SK-N-SH treated with all-trans-retinoic acid at 6 μM for 48 hours (cell line): ENCODE measurements around the gene DGKG.

Source experiments
- ATAC-seq: fragments of 200-7000 bp; cut with Tn5 transposase; 3 replicates; pipeline ENCODE4 v1.9.1; 2020; ENCODE audit warnings: mild to moderate bottlenecking, moderate library complexity
- ARNTL ChIP-seq: fragments of 450-650 bp; formaldehyde crosslinking; IDR thresholded peaks from 2 replicates; pipeline ENCODE4 v1.5.0; 2020; ENCODE audit warnings: low read depth, mild to moderate bottlenecking, moderate library complexity, borderline replicate concordance
- BACH2 ChIP-seq: fragments of 250-450 bp; sonication (Bioruptor Pico); IDR thresholded peaks from 2 replicates; pipeline ENCODE4 v1.9.0; 2021; ENCODE audit warnings: mild to moderate bottlenecking, borderline replicate concordance
- CREB5 ChIP-seq: fragments of 250-450 bp; sonication (Bioruptor Pico); IDR thresholded peaks from 2 replicates; pipeline ENCODE4 v1.5.1; 2020; ENCODE audit warnings: low read depth, mild to moderate bottlenecking, moderate library complexity
- CSDC2 ChIP-seq: fragments of 250-450 bp; sonication (Bioruptor Pico); IDR thresholded peaks from 2 replicates; pipeline ENCODE4 v1.5.0; 2020; ENCODE audit warnings: mild to moderate bottlenecking, moderate library complexity
- CSRNP3 ChIP-seq: fragments of 250-450 bp; sonication (Bioruptor Pico); IDR thresholded peaks from 2 replicates; pipeline ENCODE4 v1.5.1; 2021; ENCODE audit warnings: mild to moderate bottlenecking, moderate library complexity
- ESRRG ChIP-seq: fragments of 250-450 bp; sonication (Bioruptor Pico); IDR thresholded peaks from 2 replicates; pipeline ENCODE4 v1.6.1; 2021; ENCODE audit warnings: mild to moderate bottlenecking
- GLIS3 ChIP-seq: fragments of 250-450 bp; sonication (Bioruptor Pico); IDR thresholded peaks from 2 replicates; pipeline ENCODE4 v1.5.0; 2020; ENCODE audit warnings: mild to moderate bottlenecking, moderate library complexity
- ISL1 ChIP-seq: fragments of 250-450 bp; sonication (Bioruptor Pico); IDR thresholded peaks from 2 replicates; pipeline ENCODE4 v2.1.2; 2022; ENCODE audit warnings: mild to moderate bottlenecking, moderate library complexity
- OSR1 ChIP-seq: fragments of 250-450 bp; sonication (Bioruptor Pico); IDR thresholded peaks from 2 replicates; pipeline ENCODE4 v1.8.0; 2022; ENCODE audit warnings: moderate library complexity, mild to moderate bottlenecking, inconsistent platforms
- PATZ1 ChIP-seq: fragments of 250-450 bp; sonication (Bioruptor Pico); IDR thresholded peaks from 2 replicates; pipeline ENCODE4 v1.8.0; 2020; ENCODE audit warnings: mild to moderate bottlenecking, moderate library complexity, borderline replicate concordance
- POU6F1 ChIP-seq: fragments of 250-450 bp; sonication (Bioruptor Pico); IDR thresholded peaks from 2 replicates; pipeline ENCODE4 v1.8.0; 2021; ENCODE audit warnings: low read depth, mild to moderate bottlenecking, moderate library complexity, borderline replicate concordance
- SNAI2 ChIP-seq: fragments of 250-450 bp; sonication (Bioruptor Pico); IDR thresholded peaks from 2 replicates; pipeline ENCODE4 v1.5.0; 2020; ENCODE audit warnings: mild to moderate bottlenecking, moderate library complexity
- TCF4 ChIP-seq: fragments of 250-450 bp; sonication (Bioruptor Pico); IDR thresholded peaks from 2 replicates; pipeline ENCODE4 v1.8.0; 2021; ENCODE audit warnings: mild to moderate bottlenecking, moderate library complexity, borderline replicate concordance
- TSHZ2 ChIP-seq: fragments of 250-450 bp; sonication (Bioruptor Pico); IDR thresholded peaks from 2 replicates; pipeline ENCODE4 v1.5.0; 2020; ENCODE audit warnings: mild to moderate bottlenecking, moderate library complexity
- ZC3H10 ChIP-seq: fragments of 250-450 bp; sonication (Bioruptor Pico); IDR thresholded peaks from 2 replicates; pipeline ENCODE4 v1.5.1; 2021; ENCODE audit warnings: mild to moderate bottlenecking, moderate library complexity
- ZFP30 ChIP-seq: fragments of 450-650 bp; formaldehyde crosslinking; IDR thresholded peaks from 2 replicates; pipeline ENCODE4 v1.5.0; 2022; ENCODE audit warnings: mild to moderate bottlenecking, moderate library complexity
- ZNF565 ChIP-seq: fragments of 450-650 bp; formaldehyde crosslinking; conservative IDR thresholded peaks from 2 replicates; pipeline ENCODE4 v1.5.0; 2020; ENCODE audit warnings: low read depth, mild to moderate bottlenecking, moderate library complexity
- ZNF8 ChIP-seq: fragments of 450-650 bp; formaldehyde crosslinking; IDR thresholded peaks from 2 replicates; pipeline ENCODE4 v1.5.0; 2020; ENCODE audit warnings: mild to moderate bottlenecking, moderate library complexity

The DGKG gene

GRCh38 chr3:186277268-186277909 is 84.6 kb downstream of the DGKG start:
- ATAC-seq, result peak; percentile 82
- TF ChIP-seq ISL1 (no peak), TCF4 (CRISPR knock-in tag) (no peak), ARNTL (CRISPR knock-in tag) (no peak), SNAI2 (CRISPR knock-in tag) (no peak), BACH2 (CRISPR knock-in tag) (no peak), POU6F1 (no peak), ZNF8 (CRISPR knock-in tag) (no peak), ZFP30 (CRISPR knock-in tag) (no peak), TSHZ2 (no peak)
- TF ChIP-seq, all 23 proteins: peak for 0

- TF ChIP-seq ESRRG (CRISPR knock-in tag), result no peak
- TF ChIP-seq CSDC2 (CRISPR knock-in tag), result no peak
- no peak for TF ChIP-seq TSHZ2
- no peak for TF ChIP-seq ZNF8 (CRISPR knock-in tag)
- TF ChIP-seq PATZ1 (CRISPR knock-in tag), result no peak
- TF ChIP-seq CSRNP3 (CRISPR knock-in tag), result no peak
- no peak for TF ChIP-seq CREB5 (CRISPR knock-in tag)
- TF ChIP-seq, all 23 proteins: peak for 0
- ATAC-seq, result no peak
These were observed 86.6 kb downstream of the DGKG start for GRCh38 chr3:186275436-186275835.

GRCh38 chr3:186273586-186273985 is 88.4 kb downstream of the DGKG start:
- no peak for ATAC-seq
- TF ChIP-seq CREB5 (CRISPR knock-in tag) (no peak), CSRNP3 (CRISPR knock-in tag) (no peak), GLIS3 (no peak), ZC3H10 (CRISPR knock-in tag) (no peak), TCF4 (CRISPR knock-in tag) (no peak), ZNF565 (CRISPR knock-in tag) (no peak), ESRRG (CRISPR knock-in tag) (no peak), ISL1 (no peak), BACH2 (CRISPR knock-in tag) (no peak), OSR1 (CRISPR knock-in tag) (no peak), PATZ1 (CRISPR knock-in tag) (no peak), ZNF8 (CRISPR knock-in tag) (no peak)
